HL-60 (cell line): ENCODE results near the gene DDAH2.

ENCODE experiments used
- CTCF ChIP-seq: IDR thresholded peaks from one replicate; pipeline ENCODE4 v1.5.1; 2011; ENCODE audit warnings: low read length, control low read depth, inconsistent platforms; ENCODE audit not compliant: insufficient read depth
- SPI1 ChIP-seq: IDR thresholded peaks from 2 replicates; pipeline ENCODE4 v1.6.1; 2012; ENCODE audit warnings: low read depth, mild to moderate bottlenecking, borderline replicate concordance

DNA sequence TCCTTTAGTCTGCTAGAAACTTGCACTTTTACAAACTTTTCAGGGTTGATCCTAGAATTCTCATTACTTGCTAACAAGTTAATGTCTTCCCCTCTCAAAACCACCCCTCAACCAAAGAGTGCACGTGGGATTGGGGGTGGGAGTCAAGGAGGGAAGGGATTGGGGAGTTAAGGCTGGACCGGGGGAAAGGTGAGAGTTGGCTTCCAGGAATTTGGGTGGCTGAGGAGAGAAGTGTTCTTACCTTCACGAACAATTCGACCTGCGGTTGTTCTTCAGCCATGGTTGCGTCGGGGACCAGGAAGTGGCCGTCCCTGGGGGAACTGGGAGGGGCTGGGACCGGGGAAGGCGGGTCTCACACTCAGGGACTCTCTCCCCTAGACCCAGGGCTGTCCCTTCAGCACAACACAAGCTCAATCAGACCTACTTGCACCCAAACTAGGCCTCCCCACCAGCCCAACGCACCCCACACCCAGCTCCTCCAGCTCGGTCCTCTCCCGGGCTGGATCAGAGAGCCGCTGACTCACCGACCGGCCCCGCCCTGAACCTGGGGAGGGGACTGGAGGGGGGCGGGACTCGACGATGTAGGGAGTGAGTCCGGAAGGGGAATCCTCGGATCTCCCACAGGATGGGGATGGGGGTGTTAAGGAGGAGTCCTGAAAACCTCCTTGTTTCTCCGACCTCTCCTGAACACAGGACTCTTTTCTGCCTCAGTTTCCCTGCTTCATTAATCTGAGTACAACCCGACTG lies 7.1 kb upstream of the DDAH2 start, which contains the start of gene CLIC1:
- TF ChIP-seq CTCF (no peak), SPI1 (peak; percentile 52; the same call in 1 of the 2 replicates)
